Endometrium (tissue), 2 donors: ENCODE data around the gene ISLR.
"Not testable (repeated sequence)": the region's sequence is repeated elsewhere in the genome, so short reads cannot be mapped to it uniquely, and the experiment has no call there.

Experiments used
- FAIRE-seq: peaks from 2 replicates; lab custom pipeline; 2012; peaks lifted over from hg19 to GRCh38; lab: Jason Lieb, UNC
- donor health status: control.
- donor health status: control.

ISLR gene

GRCh38 chr15:74136814-74137536, 36.5 kb upstream of the ISLR start:
- FAIRE-seq, result no peak

- no peak for FAIRE-seq
Measured at GRCh38 chr15:74137537-74137894, 36.0 kb upstream of the ISLR start.

- FAIRE-seq, result no peak
Measured at GRCh38 chr15:74138642-74139041, 34.9 kb upstream of the ISLR start.

GRCh38 chr15:74141591-74141990, 31.9 kb upstream of the ISLR start:
- no peak for FAIRE-seq

GRCh38 chr15:74144153-74144775, 29.2 kb upstream of the ISLR start:
- no peak for FAIRE-seq

GRCh38 chr15:74146277-74146800, 27.2 kb upstream of the ISLR start:
- no peak for FAIRE-seq

GRCh38 chr15:74147051-74147450, 26.5 kb upstream of the ISLR start:
- no peak for FAIRE-seq

- FAIRE-seq, result no peak
Measured at GRCh38 chr15:74155766-74156417, 17.6 kb upstream of the ISLR start.

GRCh38 chr15:74156678-74157411, 16.7 kb upstream of the ISLR start:
- no peak for FAIRE-seq

- FAIRE-seq, result no peak
Measured at GRCh38 chr15:74157868-74158827, 15.4 kb upstream of the ISLR start.

- no peak for FAIRE-seq
Measured at GRCh38 chr15:74158855-74159650, 14.5 kb upstream of the ISLR start.

- no peak for FAIRE-seq
Measured at GRCh38 chr15:74159773-74160172, 13.7 kb upstream of the ISLR start.

GRCh38 chr15:74160390-74160789, 13.1 kb upstream of the ISLR start:
- FAIRE-seq, result not testable (repeated sequence)

- FAIRE-seq, result not testable (repeated sequence)
Measured at GRCh38 chr15:74162195-74162536, 11.3 kb upstream of the ISLR start.

- no peak for FAIRE-seq
Measured at GRCh38 chr15:74165461-74165860, 8.0 kb upstream of the ISLR start.

GRCh38 chr15:74167891-74168331, 5.6 kb upstream of the ISLR start:
- FAIRE-seq, result no peak

- no peak for FAIRE-seq
Measured at GRCh38 chr15:74168711-74169126, 4.8 kb upstream of the ISLR start.

GRCh38 chr15:74170071-74170844, 3.3 kb upstream of the ISLR start:
- FAIRE-seq, result no peak

GRCh38 chr15:74170875-74171578, 2.5 kb upstream of the ISLR start:
- FAIRE-seq, result no peak
